Esophagus squamous epithelium (tissue), 4 donors: Measurements from ENCODE around the gene ARTN.

Source experiments
- CTCF ChIP-seq, 6 experiments: fragments of 450-650 bp in 4 of 6; fragments of 200-600 bp in 2 of 6; sonication (generic) in 2 of 6; IDR thresholded peaks; one replicate each; pipeline ENCODE4 v1.5.1; 2016 to 2019; ENCODE audit warnings: antibody characterized with exemption in 6 of 6, mild to moderate bottlenecking in 4 of 6, moderate library complexity in 4 of 6
- POLR2A ChIP-seq, 4 donors: fragments of 450-650 bp; IDR thresholded peaks; one replicate each; pipeline ENCODE4 v1.6.1; 2017; ENCODE audit warnings: antibody characterized with exemption in 4 of 4, mild to moderate bottlenecking in 4 of 4, moderate library complexity in 3 of 4

DNA sequence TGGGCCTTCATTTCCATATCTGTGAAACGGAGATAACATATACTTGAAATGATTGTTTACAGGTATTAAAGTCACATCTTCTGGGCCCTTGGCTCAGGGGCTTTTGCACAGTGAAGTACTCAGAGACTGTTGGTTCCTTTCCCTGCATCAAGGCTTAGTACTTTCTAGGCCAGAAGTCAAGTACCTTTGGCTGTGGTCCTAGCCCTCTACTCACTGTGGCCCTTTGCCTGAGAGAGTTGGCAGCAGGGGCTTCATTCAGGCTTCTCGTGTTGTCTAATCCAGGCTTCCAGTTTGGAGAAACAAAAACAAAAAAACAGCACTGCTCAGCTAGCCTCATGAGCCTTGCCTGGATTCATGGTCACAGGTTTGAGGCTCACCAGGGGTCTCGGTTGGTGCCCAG is 28.1 kb downstream of the ARTN start:
- no peak for TF ChIP-seq POLR2A (IDR thresholded peaks at IDR 0.05)
- TF ChIP-seq CTCF (IDR thresholded peaks at IDR 0.05): no peak
